OCI-LY1 (cell line): Measurements from ENCODE around the gene CCDC192.

ENCODE experiments used
- H2AFZ ChIP-seq: fragments of 200-600 bp; sonication (generic), shearing (Covaris generic); 2 replicates; pipeline ENCODE4 v1.6.0; 2014; ENCODE audit warnings: antibody characterized with exemption, mild to moderate bottlenecking, low read length
- H3F3A ChIP-seq: fragments of 200-600 bp; sonication (generic), shearing (Covaris generic); 2 replicates; pipeline ENCODE4 v1.6.0; 2014; ENCODE audit warnings: mild to moderate bottlenecking, antibody characterized with exemption, low read length, moderate library complexity; ENCODE audit not compliant: insufficient read depth
- H3K27ac ChIP-seq: fragments of 200-600 bp; sonication (generic); 2 replicates; pipeline ENCODE4 v1.5.1; 2014; ENCODE audit warnings: low read length, mixed run types, mild to moderate bottlenecking, low read depth; ENCODE audit not compliant: poor library complexity, severe bottlenecking
- H3K27me3 ChIP-seq: fragments of 200-600 bp; sonication (generic); 2 replicates; pipeline ENCODE4 v1.6.0; 2014; ENCODE audit warnings: antibody characterized with exemption, mild to moderate bottlenecking, low read length, moderate library complexity; ENCODE audit not compliant: insufficient read depth
- H3K36me3 ChIP-seq: fragments of 200-600 bp; sonication (generic); 2 replicates; pipeline ENCODE4 v1.6.1; 2014; ENCODE audit warnings: mild to moderate bottlenecking, antibody characterized with exemption, low read length, moderate library complexity, mixed read lengths; ENCODE audit not compliant: insufficient read depth
- H3K4me1 ChIP-seq: fragments of 200-600 bp; sonication (generic); 2 replicates; pipeline ENCODE4 v1.5.1; 2014; ENCODE audit warnings: mild to moderate bottlenecking, low read length, moderate library complexity; ENCODE audit not compliant: insufficient read depth, severe bottlenecking
- H3K4me2 ChIP-seq: fragments of 200-600 bp; sonication (generic), shearing (Covaris generic); 2 replicates; pipeline ENCODE4 v1.6.1; 2014; ENCODE audit warnings: low read length
- H3K4me3 ChIP-seq: fragments of 200-600 bp; sonication (generic); 2 replicates; pipeline ENCODE4 v1.5.1; 2014; ENCODE audit warnings: low read length, low read depth, mild to moderate bottlenecking, mixed read lengths; ENCODE audit not compliant: poor library complexity, severe bottlenecking
- H3K79me2 ChIP-seq: fragments of 200-600 bp; shearing (Covaris generic); 2 replicates; pipeline ENCODE4 v1.6.1; 2016; ENCODE audit warnings: mixed run types, low read length, mixed read lengths; ENCODE audit not compliant: insufficient read depth
- H3K9ac ChIP-seq: fragments of 200-600 bp; sonication (generic), shearing (Covaris generic); 2 replicates; pipeline ENCODE4 v1.6.1; 2014; ENCODE audit warnings: mild to moderate bottlenecking, low read length, mixed read lengths
- H3K9me2 ChIP-seq: fragments of 200-600 bp; sonication (generic), shearing (Covaris generic); 2 replicates; pipeline ENCODE4 v1.6.1; 2014; ENCODE audit warnings: low read depth, mild to moderate bottlenecking, low read length, mixed read lengths
- H3K9me3 ChIP-seq: fragments of 200-600 bp; shearing (Covaris generic); 2 replicates; pipeline ENCODE4 v1.6.1; 2014; ENCODE audit warnings: low read length, mixed read lengths
- H4K20me1 ChIP-seq: fragments of 200-600 bp; sonication (generic), shearing (Covaris generic); 2 replicates; pipeline ENCODE4 v1.6.0; 2016; ENCODE audit warnings: mild to moderate bottlenecking, low read length; ENCODE audit not compliant: insufficient read depth
- EZH2 ChIP-seq: fragments of 200-600 bp; sonication (generic), shearing (Covaris generic); IDR thresholded peaks from 2 replicates; pipeline ENCODE4 v1.8.0; 2017; ENCODE audit warnings: borderline replicate concordance, mixed run types, mild to moderate bottlenecking, antibody characterized with exemption, low read length, moderate library complexity, mixed read lengths
- TF ChIP-seq, protein P1 (sequence below): fragments of 200-600 bp; sonication (generic), shearing (Covaris generic); IDR thresholded peaks from 2 replicates; pipeline ENCODE4 v1.5.1; 2017; ENCODE audit warnings: mild to moderate bottlenecking, antibody characterized with exemption, low read length, moderate library complexity, mixed read lengths

CCDC192 gene

DNA sequence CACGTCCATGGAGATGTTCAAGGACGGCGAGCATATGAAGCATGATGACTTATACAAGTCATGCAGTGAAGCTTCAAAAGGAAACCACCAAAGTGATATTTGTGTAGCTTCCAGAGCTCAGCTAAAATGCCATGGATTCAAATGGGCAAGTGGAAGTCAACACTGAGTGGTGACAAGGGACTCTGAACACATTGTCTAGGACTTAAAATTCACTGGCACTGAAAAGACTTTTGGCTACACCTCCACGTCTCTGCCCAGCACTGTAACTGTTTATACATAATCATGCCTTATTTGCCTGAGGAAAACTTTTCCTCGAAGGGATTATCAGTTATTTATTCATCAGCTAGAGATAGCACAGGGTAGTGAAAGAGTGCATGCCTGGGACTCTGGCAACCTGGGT is 39.1 kb upstream of the CCDC192 start:
- H3K9ac ChIP-seq, result no peak overlapping the region
- no peak overlapping the region for H3K27ac ChIP-seq
- no peak overlapping the region for H3K4me2 ChIP-seq
- H4K20me1 ChIP-seq, result no peaks in the 10 kb centered on the region
- no peak overlapping the region for H2AFZ ChIP-seq
- no peaks in the 10 kb centered on the region for H3K27me3 ChIP-seq
- H3K9me3 ChIP-seq, result no peaks in the 10 kb centered on the region
- no peaks in the 10 kb centered on the region for H3K36me3 ChIP-seq
- H3K4me3 ChIP-seq, result no peak overlapping the region
- TF ChIP-seq, protein P1, sequence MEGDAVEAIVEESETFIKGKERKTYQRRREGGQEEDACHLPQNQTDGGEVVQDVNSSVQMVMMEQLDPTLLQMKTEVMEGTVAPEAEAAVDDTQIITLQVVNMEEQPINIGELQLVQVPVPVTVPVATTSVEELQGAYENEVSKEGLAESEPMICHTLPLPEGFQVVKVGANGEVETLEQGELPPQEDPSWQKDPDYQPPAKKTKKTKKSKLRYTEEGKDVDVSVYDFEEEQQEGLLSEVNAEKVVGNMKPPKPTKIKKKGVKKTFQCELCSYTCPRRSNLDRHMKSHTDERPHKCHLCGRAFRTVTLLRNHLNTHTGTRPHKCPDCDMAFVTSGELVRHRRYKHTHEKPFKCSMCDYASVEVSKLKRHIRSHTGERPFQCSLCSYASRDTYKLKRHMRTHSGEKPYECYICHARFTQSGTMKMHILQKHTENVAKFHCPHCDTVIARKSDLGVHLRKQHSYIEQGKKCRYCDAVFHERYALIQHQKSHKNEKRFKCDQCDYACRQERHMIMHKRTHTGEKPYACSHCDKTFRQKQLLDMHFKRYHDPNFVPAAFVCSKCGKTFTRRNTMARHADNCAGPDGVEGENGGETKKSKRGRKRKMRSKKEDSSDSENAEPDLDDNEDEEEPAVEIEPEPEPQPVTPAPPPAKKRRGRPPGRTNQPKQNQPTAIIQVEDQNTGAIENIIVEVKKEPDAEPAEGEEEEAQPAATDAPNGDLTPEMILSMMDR, result no peak
- TF ChIP-seq EZH2, result no peak
- no peaks in the 10 kb centered on the region for H3F3A ChIP-seq
- no peaks in the 10 kb centered on the region for H3K9me2 ChIP-seq
- H3K79me2 ChIP-seq, result no peaks in the 10 kb centered on the region
- H3K4me1 ChIP-seq, result peaks cover 11% of the 10 kb centered on the region

DNA sequence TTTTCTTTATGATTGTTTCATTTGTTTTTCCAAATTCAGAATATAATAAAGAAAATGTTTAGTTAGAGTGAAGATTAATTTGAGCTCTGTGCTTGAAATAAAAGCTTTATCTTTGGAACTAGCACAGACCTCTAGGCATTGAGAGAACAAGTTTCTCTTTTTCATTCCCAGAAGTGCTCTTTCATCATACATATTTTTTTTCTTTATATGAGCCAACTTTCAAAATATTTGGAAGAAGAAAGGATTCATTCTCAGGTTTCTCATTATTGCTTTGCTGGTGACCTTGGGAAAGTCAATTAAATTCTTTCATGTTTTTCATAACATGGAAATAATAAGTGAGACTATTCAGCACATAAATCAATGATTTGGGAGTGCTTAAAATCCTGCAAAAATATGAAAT is 37.5 kb upstream of the CCDC192 start:
- Histone ChIP-seq H3K79me2 (no peaks in the 10 kb centered on the region), H3K27me3 (no peaks in the 10 kb centered on the region), H3K4me2 (no peak overlapping the region), H3K9ac (no peak overlapping the region), H4K20me1 (no peaks in the 10 kb centered on the region), H3K27ac (no peak overlapping the region), H2AFZ (no peak overlapping the region), H3K36me3 (no peaks in the 10 kb centered on the region), H3K9me2 (no peaks in the 10 kb centered on the region), H3F3A (no peaks in the 10 kb centered on the region), H3K4me3 (no peak overlapping the region), H3K4me1 (peaks cover 11% of the 10 kb centered on the region), H3K9me3 (no peaks in the 10 kb centered on the region)
- no peak for TF ChIP-seq EZH2
- TF ChIP-seq, protein P1, result no peak

DNA sequence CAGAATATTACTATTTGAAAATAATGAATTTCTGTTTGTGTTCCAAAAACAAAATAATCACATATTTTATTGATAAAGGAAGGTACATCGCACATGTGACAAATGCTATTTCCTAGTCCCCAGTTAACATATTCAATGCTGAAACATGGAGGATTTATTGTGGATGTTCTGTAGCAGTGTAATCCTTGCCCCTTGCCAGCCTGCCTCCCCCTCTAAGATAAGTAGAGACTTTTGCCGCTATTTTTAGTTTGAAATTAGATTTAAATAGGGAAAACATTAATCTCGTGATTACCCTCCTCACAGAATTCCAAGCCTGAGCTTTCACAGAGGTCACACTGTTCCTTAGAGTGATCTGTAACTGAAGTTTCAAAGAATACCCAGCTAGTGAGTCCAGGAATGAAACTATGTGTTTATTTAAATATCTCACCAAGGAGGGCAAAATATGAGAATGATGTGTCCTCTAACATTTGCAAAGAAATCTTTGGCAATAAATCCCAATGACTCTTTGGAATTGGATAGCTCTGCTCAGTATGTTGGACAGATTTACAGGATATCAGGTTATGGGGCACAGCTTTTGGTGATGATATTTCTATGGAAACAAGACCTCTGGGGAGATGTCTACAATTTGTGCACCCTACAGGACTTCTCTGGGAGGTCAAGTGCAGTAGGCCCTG is 37.0 kb upstream of the CCDC192 start:
- Histone ChIP-seq H3K4me3 (no peak overlapping the region), H3K4me2 (no peak overlapping the region), H3F3A (no peaks in the 10 kb centered on the region), H3K36me3 (no peaks in the 10 kb centered on the region), H3K9me3 (no peaks in the 10 kb centered on the region), H3K27me3 (no peaks in the 10 kb centered on the region), H3K27ac (no peak overlapping the region), H3K79me2 (no peaks in the 10 kb centered on the region), H3K9ac (no peak overlapping the region), H4K20me1 (no peaks in the 10 kb centered on the region), H3K9me2 (no peaks in the 10 kb centered on the region), H2AFZ (no peak overlapping the region), H3K4me1 (peaks cover 11% of the 10 kb centered on the region)
- TF ChIP-seq, protein P1, result no peak
- TF ChIP-seq EZH2, result no peak
